Stimulated activated CD4-positive, alpha-beta T cell treated with anti-CD3 and anti-CD28 coated beads, Interleukin-1b, Interleukin-23, amount 100 ng/mL, for 48 hours (primary cell): ENCODE data around the gene IRAK1.
A peak's percentile ranks its signal among the peaks of the same experiment; 100 is the strongest.

Experiments used
- DNase-seq: peaks from one replicate; pipeline ENCODE4 v3.0.0-alpha.2; 2020

IRAK1 gene

GRCh38 chrX:153969904-153970356 lies 49.8 kb downstream of the IRAK1 start:
- no peak for DNase-seq

DNA sequence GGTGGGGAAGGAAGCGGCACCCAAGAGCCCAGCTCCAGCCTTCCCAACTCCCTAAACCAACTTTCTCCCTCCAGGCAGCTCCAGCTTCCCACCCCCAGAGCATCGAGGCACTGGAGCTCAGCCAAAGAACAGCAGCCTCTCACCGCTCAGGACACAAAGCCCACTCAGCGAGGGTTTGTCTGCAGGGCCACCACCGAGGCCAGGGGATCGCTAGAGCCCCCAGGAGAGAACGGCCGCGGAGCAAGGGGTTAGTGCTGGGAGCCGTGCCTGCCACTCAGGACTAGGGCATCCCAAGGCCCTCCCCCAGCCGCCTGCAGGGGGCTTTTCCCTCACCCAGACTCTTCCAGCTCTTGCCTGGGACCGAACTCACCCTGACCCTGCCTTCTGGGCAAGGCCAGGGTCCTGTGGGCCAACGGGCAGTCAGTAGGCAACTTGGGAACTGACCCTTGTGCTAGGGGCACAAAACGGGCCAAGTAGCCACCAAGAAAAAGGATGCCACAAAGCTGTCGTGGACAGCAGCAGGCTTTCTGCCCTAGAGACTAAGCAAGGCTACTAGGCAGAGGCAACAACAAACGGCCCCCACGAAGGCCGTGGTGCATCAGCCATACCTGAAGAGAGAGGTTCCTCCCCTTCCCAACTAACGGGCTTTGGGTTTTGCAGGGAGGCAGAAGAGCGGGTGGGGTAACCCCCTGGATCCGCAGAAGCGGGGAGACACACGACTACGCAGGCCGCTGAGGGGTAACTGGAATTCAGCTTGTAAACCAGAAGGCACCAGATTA lies 50.4 kb downstream of the IRAK1 start:
- DNase-seq, result no peak

- DNase-seq, result no peak
Measured at GRCh38 chrX:153968754-153969124, 51.0 kb downstream of the IRAK1 start.

DNA sequence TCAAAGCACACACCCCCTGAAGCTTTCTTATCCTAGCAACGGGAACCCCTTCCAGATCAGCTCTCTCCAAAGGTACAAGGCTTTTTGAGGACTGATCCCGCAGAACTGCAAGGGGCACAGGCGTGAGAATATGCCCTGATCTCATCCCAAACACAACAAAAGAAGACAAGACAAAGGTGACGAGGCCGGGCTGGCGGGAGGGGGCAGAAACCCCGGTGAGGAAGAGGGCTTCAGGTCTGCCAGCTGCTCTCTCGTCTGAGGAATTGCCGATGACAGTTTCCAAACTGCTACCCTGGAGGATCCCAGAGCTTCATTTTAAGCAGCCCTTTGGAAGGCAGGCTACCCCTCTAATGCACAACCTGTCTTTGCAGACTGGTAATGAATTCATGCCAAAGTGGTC lies 51.4 kb downstream of the IRAK1 start:
- no peak for DNase-seq

DNA sequence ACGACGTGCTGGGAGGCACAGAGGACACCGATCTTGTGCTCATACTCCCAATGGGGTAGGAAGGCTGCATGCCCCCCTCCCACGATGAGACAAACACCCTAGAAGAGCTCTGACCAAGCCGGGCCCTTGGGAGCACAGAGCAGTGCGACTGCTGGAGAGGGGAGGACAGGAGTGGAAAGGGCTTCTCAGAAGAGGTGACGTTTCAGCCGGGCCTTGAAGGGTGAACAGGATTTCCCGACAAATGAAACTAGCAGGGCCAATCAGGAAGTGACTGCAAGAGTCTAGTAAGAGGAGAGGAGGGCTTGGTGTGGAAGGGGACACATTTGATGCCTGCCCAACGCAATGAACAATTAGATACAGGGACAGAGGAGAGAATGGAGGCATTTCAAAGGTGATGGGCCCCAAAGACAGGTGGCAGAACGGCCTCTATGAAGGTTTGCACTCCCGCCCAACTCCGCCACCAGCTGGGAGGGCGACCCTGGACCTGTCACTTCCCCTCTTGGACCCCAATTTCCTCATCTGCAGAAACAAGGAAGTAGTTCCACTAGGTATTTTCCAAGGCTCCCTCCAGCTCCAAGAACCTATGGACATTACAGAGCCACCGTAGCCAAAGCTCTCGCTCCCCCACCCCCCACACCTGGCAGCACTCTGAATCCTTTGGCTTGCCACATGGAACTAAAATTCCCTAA lies 52.0 kb downstream of the IRAK1 start:
- no peak for DNase-seq

DNA sequence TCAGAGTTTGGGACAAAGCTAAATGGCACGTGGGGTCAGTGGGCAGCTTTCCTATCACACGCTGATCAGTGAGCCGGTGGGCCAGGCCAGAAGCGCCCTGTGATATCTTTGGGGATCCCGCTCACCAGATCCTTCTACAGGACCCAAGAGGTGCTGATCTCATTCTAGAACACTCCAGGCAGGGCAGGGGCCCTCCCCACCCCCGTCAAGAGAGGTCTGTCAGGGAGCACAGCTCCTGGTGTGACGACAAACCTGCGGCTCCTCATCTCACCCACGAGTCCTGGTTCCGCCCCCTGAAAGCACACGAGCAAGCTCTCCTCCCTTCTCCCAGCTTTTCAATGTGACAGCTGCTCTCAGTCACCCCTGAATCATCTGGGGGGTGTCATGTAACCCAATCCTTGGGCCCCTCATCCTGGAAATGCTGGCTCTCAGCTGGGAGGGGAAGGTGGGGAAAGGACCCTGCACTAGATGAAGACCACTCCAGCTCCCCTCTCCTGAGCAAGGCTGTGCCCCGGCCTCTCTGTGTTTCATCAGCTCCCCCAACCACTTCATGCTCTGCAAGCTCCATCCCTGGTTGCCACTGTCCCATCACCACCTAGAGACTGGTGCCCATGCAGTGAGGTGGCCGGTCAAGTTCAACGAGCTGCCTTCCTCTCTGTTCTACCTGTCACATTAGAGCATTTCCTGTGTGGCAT lies 52.7 kb downstream of the IRAK1 start:
- peak; percentile 65 for DNase-seq

- DNase-seq, result no peak
Measured at GRCh38 chrX:153966283-153966688, 53.4 kb downstream of the IRAK1 start.

DNA sequence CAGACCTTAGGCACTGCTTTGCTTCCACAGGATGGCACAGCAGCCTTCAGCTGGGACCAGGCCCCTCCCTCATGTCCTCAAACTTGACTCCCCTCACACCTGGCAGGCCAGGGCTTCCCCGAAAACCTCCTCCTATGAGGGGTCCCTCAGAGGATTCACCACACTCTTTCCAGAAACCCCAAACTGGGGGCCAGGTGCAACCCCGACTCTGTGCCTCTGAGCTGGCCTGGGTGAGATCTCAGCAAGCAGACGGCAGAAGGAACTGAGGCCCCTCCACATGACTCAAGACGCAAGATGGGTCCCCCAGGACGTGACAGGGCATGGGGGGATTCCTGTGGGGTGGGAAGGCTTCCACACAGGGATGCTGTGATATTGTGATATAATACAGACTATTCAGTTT lies 54.3 kb downstream of the IRAK1 start:
- DNase-seq, result no peak

DNA sequence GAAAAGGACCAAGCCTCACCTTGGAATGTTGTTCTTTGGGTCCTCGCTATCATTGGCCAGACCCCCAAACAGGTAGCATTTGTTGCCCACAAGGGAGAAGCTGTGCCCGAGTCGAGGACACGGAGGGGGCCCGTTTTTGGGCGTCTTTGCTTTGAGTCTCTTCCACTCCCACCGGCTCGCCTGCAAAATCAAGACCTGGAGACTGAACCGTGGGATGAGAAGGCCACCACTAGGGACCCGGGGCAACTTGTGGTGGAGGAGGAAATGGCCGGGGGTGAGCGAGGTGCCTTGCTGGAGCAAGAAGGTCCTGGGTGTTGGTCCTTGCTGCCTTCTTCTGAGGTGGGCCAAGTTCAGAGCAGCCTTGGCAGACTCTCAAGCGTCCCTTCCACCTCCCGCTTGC lies 55.6 kb downstream of the IRAK1 start:
- no peak for DNase-seq

- no peak for DNase-seq
Measured at GRCh38 chrX:153963546-153963945, 56.2 kb downstream of the IRAK1 start.

DNA sequence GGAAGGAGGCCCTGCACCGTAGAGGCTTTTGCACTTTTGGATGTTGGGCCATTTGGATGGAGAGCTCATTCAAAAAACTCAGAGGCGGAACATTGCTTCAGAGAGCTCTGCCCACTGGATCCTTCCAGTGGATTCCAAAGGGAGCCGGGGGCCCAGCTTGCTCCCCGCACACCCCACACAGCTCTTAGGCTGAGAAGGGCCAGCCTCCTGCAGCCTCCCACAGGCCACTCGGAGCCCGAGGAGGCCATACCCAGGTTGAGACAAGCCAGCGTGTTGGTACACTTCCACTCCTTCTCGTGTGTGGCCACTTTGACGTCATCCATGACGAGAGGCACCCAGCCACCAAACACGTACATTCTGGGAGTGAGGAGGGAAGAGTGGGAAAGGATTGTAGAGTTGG lies 58.4 kb downstream of the IRAK1 start:
- no peak for DNase-seq

DNA sequence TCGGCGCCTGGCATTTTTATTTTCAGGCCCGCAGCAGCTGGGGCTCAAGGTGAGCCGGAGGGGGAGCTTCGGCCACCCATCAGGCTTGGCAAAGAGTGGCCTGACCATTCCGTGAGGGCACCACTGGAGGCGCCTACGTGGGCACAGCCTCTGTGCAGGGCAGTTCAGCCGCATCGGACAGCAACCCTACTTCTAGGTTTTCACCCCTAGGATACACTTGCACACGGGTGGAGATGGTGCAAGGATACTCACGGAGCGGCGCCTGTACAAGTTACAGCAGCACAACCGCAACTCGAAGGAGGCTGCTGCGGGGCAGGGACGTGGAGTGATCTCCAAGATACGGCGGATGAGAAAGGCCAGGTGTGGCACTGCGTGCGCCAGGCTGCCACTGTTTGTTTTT lies 58.9 kb downstream of the IRAK1 start:
- no peak for DNase-seq
